ENCODE data around the gene NPVF. TPM values are rescaled to one million over a fixed set of nuclear protein-coding genes. Genes with fewer than 3 reads are reported as not detected.
A peak's percentile ranks its signal among the peaks of the same experiment; 100 is the strongest.

Gene NPVF
- total and polyA plus RNA-seq, 7 experiments from 2014 or later = not detected

GRCh38 chr7:25180946-25181345 lies 47.3 kb downstream of the NPVF start:
- peaks cover 0 to 14% (median 0%) of the 10 kb centered on the region in 5 donors for H3K27me3 Mint-ChIP-seq
- CTCF ChIA-PET = interaction anchor here (1.0 to 1.5 kb wide), 3 partner anchors 36 to 75 kb away, joined by 3 to 4 read pairs (median 4); partner anchors contain the start of gene CYCS
- peaks cover 6 to 7% of the 10 kb centered on the region in 2 donors for H3K4me1 ChIP-seq (ENCODE audit: control insufficient read depth in 2 of 2, insufficient read depth in 2 of 2, low read length in 2 of 2)
- ATAC-seq (no peak), DNase-seq (no peak)
- peak overlapping the region; percentile 82 to 93 (median 88) for H3K4me3 Mint-ChIP-seq
- peak overlapping the region; percentile 59 to 96 (median 92) for H3K27ac Mint-ChIP-seq
- no peaks in the 10 kb centered on the region for H3K9me3 ChIP-seq (ENCODE audit: control insufficient read depth in 2 of 3, low read length in 3 of 3)
- peaks cover 0 to 10% (median 8%) of the 10 kb centered on the region in 5 donors for H3K36me3 Mint-ChIP-seq
- peak overlapping the region; percentile 86 for H3K27ac ChIP-seq (ENCODE audit: low read depth, low read length)
- H3K4me1 Mint-ChIP-seq = peaks cover 13 to 31% (median 22%) of the 10 kb centered on the region in 7 donors
- H3K4me3 ChIP-seq (ENCODE audit: low read length) = peak overlapping the region; percentile 75
- H3K9me3 Mint-ChIP-seq = no peaks in the 10 kb centered on the region
- POLR2A ChIA-PET = interaction anchor here (2.3 kb wide), 1 partner anchor 56 kb away, joined by 13 read pairs; the partner anchor contains the start of gene CYCS
- no peaks in the 10 kb centered on the region for H3K36me3 ChIP-seq (ENCODE audit: control insufficient read depth in 2 of 3, insufficient read depth in 3 of 3, low read length in 3 of 3)
- intact Hi-C loops (cut with micrococcal nuclease) = loop anchor here (1.0 to 5.0 kb wide), 13 partner anchors 21 to 2000 kb away; partner anchors contain the start of genes CCDC126 (in 2 of the 2), CYCS (in 2 of the 2), OSBPL3 (in 2 of the 2) and MALSU1 (in 1 of the 2)
- no peaks in the 10 kb centered on the region for H3K27me3 ChIP-seq (ENCODE audit: control insufficient read depth in 2 of 2, insufficient read depth in 2 of 2, low read length in 2 of 2)

- Histone ChIP-seq H3K27ac (ENCODE audit: low read depth, low read length) (peak overlapping the region; percentile 86), H3K4me1 (ENCODE audit: control insufficient read depth in 2 of 2, insufficient read depth in 2 of 2, low read length in 2 of 2) (peaks cover 6 to 7% of the 10 kb centered on the region in 2 donors), H3K4me3 (ENCODE audit: low read length) (peak overlapping the region; percentile 75), H3K27me3 (ENCODE audit: control insufficient read depth in 2 of 2, insufficient read depth in 2 of 2, low read length in 2 of 2) (no peaks in the 10 kb centered on the region), H3K36me3 (ENCODE audit: control insufficient read depth in 2 of 3, insufficient read depth in 3 of 3, low read length in 3 of 3) (no peaks in the 10 kb centered on the region), H3K9me3 (ENCODE audit: control insufficient read depth in 2 of 3, low read length in 3 of 3) (no peaks in the 10 kb centered on the region)
- intact Hi-C loops (cut with micrococcal nuclease) = loop anchor here (1.0 to 5.0 kb wide), 13 partner anchors 20 to 1999 kb away; partner anchors contain the start of genes CCDC126 (in 2 of the 2), CYCS (in 2 of the 2), OSBPL3 (in 2 of the 2) and MALSU1 (in 1 of the 2)
- peaks cover 0 to 14% (median 0%) of the 10 kb centered on the region in 5 donors for H3K27me3 Mint-ChIP-seq
- ChIA-PET POLR2A (interaction anchor here (2.3 kb wide), 1 partner anchor 55 kb away, joined by 13 read pairs; the partner anchor contains the start of gene CYCS), CTCF (interaction anchor here (0.6 to 1.5 kb wide), 4 partner anchors 36 to 1615 kb away, joined by 3 to 4 read pairs (median 4); partner anchors contain the start of gene CYCS)
- H3K4me1 Mint-ChIP-seq = peaks cover 13 to 31% (median 22%) of the 10 kb centered on the region in 7 donors
- DNase-seq = no peak
- H3K4me3 Mint-ChIP-seq = peak overlapping the region; percentile 82 to 93 (median 88)
- peak overlapping the region; percentile 83 to 96 (median 92) for H3K27ac Mint-ChIP-seq
- H3K9me3 Mint-ChIP-seq = no peaks in the 10 kb centered on the region
- peak; percentile 39 for ATAC-seq
- peaks cover 0 to 13% (median 8%) of the 10 kb centered on the region in 5 donors for H3K36me3 Mint-ChIP-seq
These were observed 47.7 kb downstream of the NPVF start for GRCh38 chr7:25180592-25180923.

GRCh38 chr7:25179771-25180591 lies 48.3 kb downstream of the NPVF start:
- H3K4me1 Mint-ChIP-seq = peaks cover 13 to 31% (median 22%) of the 10 kb centered on the region in 7 donors
- peak overlapping the region; percentile 75 for H3K4me3 ChIP-seq (ENCODE audit: low read length)
- H3K27ac Mint-ChIP-seq = peak overlapping the region; percentile 83 to 96 (median 92)
- H3K27me3 Mint-ChIP-seq = peaks cover 0 to 12% (median 0%) of the 10 kb centered on the region in 5 donors
- peak overlapping the region; percentile 82 to 93 (median 88) for H3K4me3 Mint-ChIP-seq
- peak; percentile 88 to 99 (median 94) for DNase-seq
- no peaks in the 10 kb centered on the region for H3K9me3 Mint-ChIP-seq
- H3K9me3 ChIP-seq (ENCODE audit: control insufficient read depth in 2 of 3, low read length in 3 of 3) = no peaks in the 10 kb centered on the region
- peak overlapping the region; percentile 86 for H3K27ac ChIP-seq (ENCODE audit: low read depth, low read length)
- ATAC-seq = peak; percentile 99
- H3K36me3 Mint-ChIP-seq = peaks cover 0 to 14% (median 8%) of the 10 kb centered on the region in 5 donors
- no peaks in the 10 kb centered on the region for H3K27me3 ChIP-seq (ENCODE audit: control insufficient read depth in 2 of 2, insufficient read depth in 2 of 2, low read length in 2 of 2)
- no peaks in the 10 kb centered on the region for H3K36me3 ChIP-seq (ENCODE audit: control insufficient read depth in 2 of 3, insufficient read depth in 3 of 3, low read length in 3 of 3)
- ChIA-PET CTCF (interaction anchor here (0.6 to 1.5 kb wide), 5 partner anchors 37 to 1615 kb away, joined by 3 to 4 read pairs (median 3); partner anchors contain the start of gene CYCS), POLR2A (interaction anchor here (0.7 to 2.3 kb wide), 3 partner anchors 16 to 55 kb away, joined by 3 to 13 read pairs (median 3); partner anchors contain the start of gene CYCS)
- intact Hi-C loops (cut with micrococcal nuclease) = loop anchor here (1.0 to 10.0 kb wide), 14 partner anchors 20 to 1999 kb away; partner anchors contain the start of genes CCDC126 (in 2 of the 2), CYCS (in 2 of the 2), OSBPL3 (in 2 of the 2) and MALSU1 (in 1 of the 2)
- H3K4me1 ChIP-seq (ENCODE audit: control insufficient read depth in 2 of 2, insufficient read depth in 2 of 2, low read length in 2 of 2) = peaks cover 6 to 7% of the 10 kb centered on the region in 2 donors

- Mint-ChIP-seq H3K4me3 (peak overlapping the region; percentile 82 to 93 (median 86)), H3K27me3 (peaks cover 0 to 8% (median 0%) of the 10 kb centered on the region in 5 donors), H3K36me3 (peaks cover 0 to 14% (median 8%) of the 10 kb centered on the region in 5 donors), H3K9me3 (no peaks in the 10 kb centered on the region), H3K27ac (peak overlapping the region; percentile 83 to 93 (median 90)), H3K4me1 (peaks cover 13 to 31% (median 22%) of the 10 kb centered on the region in 7 donors)
- peak in 1 of 9 donors; percentile 4 for DNase-seq
- CTCF ChIA-PET = interaction anchor here (0.6 to 1.5 kb wide), 2 partner anchors 38 to 514 kb away, joined by 3 to 4 read pairs; no protein-coding TSS in a partner anchor
- POLR2A ChIA-PET = interaction anchor here (0.7 to 2.3 kb wide), 2 partner anchors 17 to 54 kb away, joined by 3 to 13 read pairs; partner anchors contain the start of gene CYCS
- Histone ChIP-seq H3K4me1 (ENCODE audit: control insufficient read depth in 2 of 2, insufficient read depth in 2 of 2, low read length in 2 of 2) (peaks cover 6 to 7% of the 10 kb centered on the region in 2 donors), H3K27ac (ENCODE audit: low read depth, low read length) (peak overlapping the region; percentile 86), H3K4me3 (ENCODE audit: low read length) (peak overlapping the region; percentile 75), H3K27me3 (ENCODE audit: control insufficient read depth in 2 of 2, insufficient read depth in 2 of 2, low read length in 2 of 2) (no peaks in the 10 kb centered on the region), H3K9me3 (ENCODE audit: control insufficient read depth in 2 of 3, low read length in 3 of 3) (no peaks in the 10 kb centered on the region), H3K36me3 (ENCODE audit: control insufficient read depth in 2 of 3, insufficient read depth in 3 of 3, low read length in 3 of 3) (no peaks in the 10 kb centered on the region)
- intact Hi-C loops (cut with micrococcal nuclease) = loop anchor here in 1 of 2 donors (10.0 kb wide), 1 partner anchor 1645 kb away; the partner anchor contains the start of gene TRA2A
- no peak for ATAC-seq
These were observed 49.0 kb downstream of the NPVF start for GRCh38 chr7:25179325-25179724.

Other genes starting within 250 kb of the NPVF start
- 10 to 100 TPM; 17.1 to 75.7 (median 22.7) TPM for gene OSBPL3, start 248.3 kb downstream of the NPVF start, total RNA-seq
- 1 to 10 TPM; 4.5 to 5.0 TPM for gene OSBPL3, start 248.3 kb downstream of the NPVF start, polyA plus RNA-seq
- gene CYCS, start 103.2 kb downstream of the NPVF start, total RNA-seq = 100 to 1,000 TPM in 3 of 5 experiments, 10 to 100 TPM in 2; 40.4 to 130 (median 114) TPM
- gene CYCS, start 103.2 kb downstream of the NPVF start, polyA plus RNA-seq = 100 to 1,000 TPM in 1 of 2 donors, 10 to 100 TPM in 1; 68.1 to 115 TPM